ENCODE results near the gene RELN.

RELN gene

GRCh38 chr7:103809229-103809994 lies 180.0 kb downstream of the RELN start (continued):
- TF ChIP-seq ZNF148 (tag by site-specific recombination; IDR thresholded peaks at IDR 0.05; ENCODE audit: borderline replicate concordance) = no peak
- TF ChIP-seq ZNF792 (tag by site-specific recombination; IDR thresholded peaks at IDR 0.05) = no peak

- ChIA-PET CTCF (no interaction called here), POLR2A (no interaction called here)
- H3K36me3 ChIP-seq (ENCODE audit: control insufficient read depth in 2 of 2, insufficient read depth in 1 of 2, low read length in 2 of 2) = no peaks in the 10 kb centered on the region
- H3K4me1 ChIP-seq (ENCODE audit: control insufficient read depth, insufficient read depth, low read length) = no peaks in the 10 kb centered on the region
- H3K9me3 ChIP-seq (ENCODE audit: control insufficient read depth, insufficient read depth, low read depth, low read length) = no peaks in the 10 kb centered on the region
- no peak overlapping the region for H3K27ac ChIP-seq (ENCODE audit: extremely low read depth, low read depth, low read length)
- H3K4me3 ChIP-seq (ENCODE audit: low read depth, low read length) = no peak overlapping the region
- TF ChIP-seq ZNF785 (tag by site-specific recombination; IDR thresholded peaks at IDR 0.05) (no peak), ZNF664 (tag by site-specific recombination; IDR thresholded peaks at IDR 0.05) (no peak), ZNF366 (tag by site-specific recombination; conservative IDR thresholded peaks at IDR 0.05) (no peak), OSR2 (tag by site-specific recombination; IDR thresholded peaks at IDR 0.05) (no peak)
Observed at GRCh38 chr7:103805346-103805745, 184.1 kb downstream of the RELN start.

- CTCF ChIA-PET = no interaction called here
- Histone ChIP-seq H3K27ac (ENCODE audit: extremely low read depth, low read depth, low read length) (no peak overlapping the region), H3K4me3 (ENCODE audit: low read depth, low read length) (no peak overlapping the region), H3K9me3 (ENCODE audit: control insufficient read depth, insufficient read depth, low read depth, low read length) (no peaks in the 10 kb centered on the region), H3K36me3 (ENCODE audit: control insufficient read depth in 2 of 2, insufficient read depth in 1 of 2, low read length in 2 of 2) (no peaks in the 10 kb centered on the region), H3K4me1 (ENCODE audit: control insufficient read depth, insufficient read depth, low read length) (no peaks in the 10 kb centered on the region)
- POLR2A ChIA-PET = no interaction called here
- TF ChIP-seq ZNF473 (tag by site-specific recombination; IDR thresholded peaks at IDR 0.05) (no peak), HOXC10 (CRISPR knock-in tag; IDR thresholded peaks at IDR 0.05) (no peak), ZIC2 (tag by site-specific recombination; IDR thresholded peaks at IDR 0.05) (no peak), ZNF423 (tag by site-specific recombination; IDR thresholded peaks at IDR 0.05) (no peak)
Observed at GRCh38 chr7:103803631-103804030, 185.8 kb downstream of the RELN start.

GRCh38 chr7:103799298-103799697 lies 190.2 kb downstream of the RELN start:
- POLR2A ChIA-PET = no interaction called here
- no peaks in the 10 kb centered on the region for H3K9me3 ChIP-seq (ENCODE audit: control insufficient read depth, insufficient read depth, low read depth, low read length)
- no peak overlapping the region for H3K4me3 ChIP-seq (ENCODE audit: low read depth, low read length)
- CTCF ChIA-PET = interaction anchor here (0.5 kb wide), 1 partner anchor 353 kb away, joined by 5 read pairs; no protein-coding TSS in a partner anchor
- H3K27ac ChIP-seq (ENCODE audit: extremely low read depth, low read depth, low read length) = no peak overlapping the region
- H3K4me1 ChIP-seq (ENCODE audit: control insufficient read depth, insufficient read depth, low read length) = no peaks in the 10 kb centered on the region
- no peaks in the 10 kb centered on the region for H3K36me3 ChIP-seq (ENCODE audit: control insufficient read depth in 2 of 2, insufficient read depth in 1 of 2, low read length in 2 of 2)
- TF ChIP-seq KLF9 (tag by site-specific recombination; IDR thresholded peaks at IDR 0.05; ENCODE audit: low read depth) (no peak), ZNF175 (tag by site-specific recombination; IDR thresholded peaks at IDR 0.05) (no peak), ZNF174 (tag by site-specific recombination; IDR thresholded peaks at IDR 0.05) (no peak), KLF7 (tag by site-specific recombination; IDR thresholded peaks at IDR 0.05; ENCODE audit: borderline replicate concordance) (no peak), GLIS1 (tag by site-specific recombination; IDR thresholded peaks at IDR 0.05) (no peak), ZBTB48 (tag by site-specific recombination; IDR thresholded peaks at IDR 0.05) (no peak), ZNF768 (tag by site-specific recombination; IDR thresholded peaks at IDR 0.05) (no peak), ZBTB21 (tag by site-specific recombination; IDR thresholded peaks at IDR 0.05) (no peak), ZNF239 (tag by site-specific recombination; IDR thresholded peaks at IDR 0.05) (no peak), ZNF138 (tag by site-specific recombination; IDR thresholded peaks at IDR 0.05; ENCODE audit: borderline replicate concordance) (no peak), PRDM2 (tag by site-specific recombination; IDR thresholded peaks at IDR 0.05; ENCODE audit: borderline replicate concordance) (no peak), ZNF600 (tag by site-specific recombination; IDR thresholded peaks at IDR 0.05) (no peak), ZBTB8A (tag by site-specific recombination; IDR thresholded peaks at IDR 0.05) (no peak), ZEB2 (tag by site-specific recombination; IDR thresholded peaks at IDR 0.05) (no peak)

Measured in HEK293 (cell line).